ENCODE results near the gene ATM.
"Not testable (repeated sequence)": the region's sequence is repeated elsewhere in the genome, so short reads cannot be mapped to it uniquely, and the experiment has no call there.

The ATM gene

GRCh38 chr11:108403052-108403451, 180.2 kb downstream of the ATM start:
- TF ChIP-seq, protein P1, sequence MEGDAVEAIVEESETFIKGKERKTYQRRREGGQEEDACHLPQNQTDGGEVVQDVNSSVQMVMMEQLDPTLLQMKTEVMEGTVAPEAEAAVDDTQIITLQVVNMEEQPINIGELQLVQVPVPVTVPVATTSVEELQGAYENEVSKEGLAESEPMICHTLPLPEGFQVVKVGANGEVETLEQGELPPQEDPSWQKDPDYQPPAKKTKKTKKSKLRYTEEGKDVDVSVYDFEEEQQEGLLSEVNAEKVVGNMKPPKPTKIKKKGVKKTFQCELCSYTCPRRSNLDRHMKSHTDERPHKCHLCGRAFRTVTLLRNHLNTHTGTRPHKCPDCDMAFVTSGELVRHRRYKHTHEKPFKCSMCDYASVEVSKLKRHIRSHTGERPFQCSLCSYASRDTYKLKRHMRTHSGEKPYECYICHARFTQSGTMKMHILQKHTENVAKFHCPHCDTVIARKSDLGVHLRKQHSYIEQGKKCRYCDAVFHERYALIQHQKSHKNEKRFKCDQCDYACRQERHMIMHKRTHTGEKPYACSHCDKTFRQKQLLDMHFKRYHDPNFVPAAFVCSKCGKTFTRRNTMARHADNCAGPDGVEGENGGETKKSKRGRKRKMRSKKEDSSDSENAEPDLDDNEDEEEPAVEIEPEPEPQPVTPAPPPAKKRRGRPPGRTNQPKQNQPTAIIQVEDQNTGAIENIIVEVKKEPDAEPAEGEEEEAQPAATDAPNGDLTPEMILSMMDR (IDR thresholded peaks at IDR 0.05; ENCODE audit: control insufficient read depth, extremely low read depth, insufficient read depth): no peak
- no peak for DNase-seq (ENCODE audit: low read depth)
- H3K4me3 ChIP-seq (ENCODE audit: low read depth, low read length): no peak overlapping the region

DNA sequence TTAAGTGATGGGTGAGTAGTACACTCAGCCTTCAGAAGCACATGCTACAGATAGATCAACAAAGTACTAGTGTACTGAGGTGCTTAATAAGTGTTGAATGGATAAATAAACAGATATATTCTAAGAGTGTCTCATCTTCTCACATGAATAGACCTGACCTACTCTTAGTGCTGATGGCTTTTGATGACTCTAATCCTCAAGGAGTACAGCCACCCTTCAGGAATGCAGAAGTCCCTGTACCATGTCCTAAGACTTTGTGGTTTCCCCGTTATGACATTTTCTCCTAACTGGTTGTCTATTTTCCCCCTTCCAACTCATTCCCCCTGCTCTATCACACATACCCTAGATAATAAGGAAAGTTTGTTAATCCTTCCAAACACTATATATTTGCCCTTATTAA, 182.8 kb downstream of the ATM start:
- DNase-seq (ENCODE audit: low read depth): no peak
- no peak overlapping the region for H3K4me3 ChIP-seq (ENCODE audit: low read depth, low read length)
- TF ChIP-seq, protein P1 (IDR thresholded peaks at IDR 0.05; ENCODE audit: control insufficient read depth, extremely low read depth, insufficient read depth): no peak

DNA sequence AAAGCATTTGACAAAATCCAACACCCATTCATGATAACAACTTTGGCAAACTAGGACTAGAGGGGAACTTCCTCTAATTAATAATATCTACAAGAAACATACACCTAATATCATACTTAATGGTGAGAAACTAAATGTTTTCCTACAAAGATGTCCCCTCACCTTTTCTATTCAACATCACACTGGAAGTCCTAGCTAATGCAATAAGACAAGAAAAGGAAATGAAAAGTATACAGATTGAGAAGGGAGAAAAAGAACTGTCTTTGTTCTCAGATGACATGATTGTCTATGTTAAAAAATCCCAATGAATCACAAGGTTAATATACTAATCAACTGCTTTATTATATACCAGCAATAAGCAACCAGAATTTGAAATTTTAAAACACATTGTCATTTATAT, 192.1 kb downstream of the ATM start:
- H3K4me3 ChIP-seq (ENCODE audit: low read depth, low read length): no peak overlapping the region
- TF ChIP-seq, protein P1 (IDR thresholded peaks at IDR 0.05; ENCODE audit: control insufficient read depth, extremely low read depth, insufficient read depth): no peak
- DNase-seq (ENCODE audit: low read depth): no peak

GRCh38 chr11:108417551-108417950, 194.7 kb downstream of the ATM start:
- H3K4me3 ChIP-seq (ENCODE audit: low read depth, low read length): not testable (repeated sequence)

More at GRCh38 chr11:108417551-108417950, 194.7 kb downstream of the ATM start:
- TF ChIP-seq, protein P1 (IDR thresholded peaks at IDR 0.05; ENCODE audit: control insufficient read depth, extremely low read depth, insufficient read depth): peak; percentile 52
- peak; percentile 1 for DNase-seq (ENCODE audit: low read depth)

Measured in LNCaP clone FGC (cell line).